ENCODE measurements around the gene LAMA2. TPM values are rescaled to one million over a fixed set of nuclear protein-coding genes. Genes with fewer than 3 reads are reported as not detected.

The LAMA2 gene
- total and polyA plus RNA-seq, 7 experiments from 2014 or later, result 0.02 to 0.59 (median 0.35) TPM; not detected in 4

GRCh38 chr6:128855581-128856085 lies 27.3 kb upstream of the LAMA2 start:
- Mint-ChIP-seq H3K36me3 (no peaks in the 10 kb centered on the region), H3K4me1 (no peaks in the 10 kb centered on the region), H3K4me3 (no peak overlapping the region), H3K9me3 (peaks cover 0 to 8% (median under 1%) of the 10 kb centered on the region in 11 donors), H3K27ac (no peak overlapping the region), H3K27me3 (peaks cover 0 to 7% (median 0%) of the 10 kb centered on the region in 5 donors)
- CTCF ChIA-PET, result no interaction called here
- no peaks in the 10 kb centered on the region for H3K27me3 ChIP-seq (ENCODE audit: control insufficient read depth in 2 of 2, insufficient read depth in 2 of 2, low read length in 2 of 2)
- H3K4me3 ChIP-seq (ENCODE audit: low read length), result no peak overlapping the region
- DNase-seq (no peak), ATAC-seq (no peak)
- intact Hi-C loops (cut with micrococcal nuclease), result no loop called here
- H3K36me3 ChIP-seq (ENCODE audit: control insufficient read depth in 2 of 3, insufficient read depth in 3 of 3, low read length in 3 of 3), result no peaks in the 10 kb centered on the region
- H3K9me3 ChIP-seq (ENCODE audit: control insufficient read depth in 2 of 3, low read length in 3 of 3), result no peaks in the 10 kb centered on the region
- no peak overlapping the region for H3K27ac ChIP-seq (ENCODE audit: low read depth, low read length)
- POLR2A ChIA-PET, result no interaction called here
- no peaks in the 10 kb centered on the region for H3K4me1 ChIP-seq (ENCODE audit: control insufficient read depth in 2 of 2, insufficient read depth in 2 of 2, low read length in 2 of 2)

- Histone ChIP-seq H3K4me1 (ENCODE audit: control insufficient read depth in 2 of 2, insufficient read depth in 2 of 2, low read length in 2 of 2) (no peaks in the 10 kb centered on the region), H3K27ac (ENCODE audit: low read depth, low read length) (no peak overlapping the region), H3K4me3 (ENCODE audit: low read length) (no peak overlapping the region), H3K9me3 (ENCODE audit: control insufficient read depth in 2 of 3, low read length in 3 of 3) (no peaks in the 10 kb centered on the region), H3K27me3 (ENCODE audit: control insufficient read depth in 2 of 2, insufficient read depth in 2 of 2, low read length in 2 of 2) (no peaks in the 10 kb centered on the region), H3K36me3 (ENCODE audit: control insufficient read depth in 2 of 3, insufficient read depth in 3 of 3, low read length in 3 of 3) (no peaks in the 10 kb centered on the region)
- Mint-ChIP-seq H3K4me1 (no peaks in the 10 kb centered on the region), H3K9me3 (peaks cover 0 to 24% (median 10%) of the 10 kb centered on the region in 11 donors), H3K27ac (no peak overlapping the region), H3K4me3 (no peak overlapping the region), H3K27me3 (peaks cover 0 to 12% (median 5%) of the 10 kb centered on the region in 5 donors), H3K36me3 (peaks cover 0 to 4% (median 0%) of the 10 kb centered on the region in 5 donors)
- ChIA-PET CTCF (no interaction called here), POLR2A (no interaction called here)
- ATAC-seq (no peak), DNase-seq (no peak)
- intact Hi-C loops (cut with micrococcal nuclease), result no loop called here
Measured at GRCh38 chr6:128857806-128858205, 25.1 kb upstream of the LAMA2 start.

DNA sequence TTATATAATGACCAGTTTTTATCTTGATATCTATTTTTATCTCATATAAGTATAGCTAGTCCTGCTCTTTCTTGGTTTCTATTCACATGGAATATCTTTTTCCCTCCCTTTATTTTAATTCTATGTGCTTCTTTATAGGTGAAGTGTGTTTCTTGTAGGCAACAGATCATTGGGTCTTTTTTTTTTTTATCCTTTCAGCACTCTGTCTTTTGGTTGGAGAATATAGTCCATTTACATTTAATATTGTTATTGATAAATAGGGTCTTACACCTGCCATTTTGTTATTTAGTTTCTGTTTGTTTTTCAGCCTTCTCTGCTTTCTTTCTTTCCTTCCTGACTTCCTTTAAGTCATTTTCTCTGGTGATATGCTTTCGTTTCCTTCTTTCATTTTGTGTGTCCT lies 22.2 kb upstream of the LAMA2 start:
- CTCF ChIA-PET, result no interaction called here
- no peaks in the 10 kb centered on the region for H3K4me1 ChIP-seq (ENCODE audit: control insufficient read depth in 2 of 2, insufficient read depth in 2 of 2, low read length in 2 of 2)
- Mint-ChIP-seq H3K36me3 (peaks cover 0 to 4% (median 0%) of the 10 kb centered on the region in 5 donors), H3K4me3 (no peak overlapping the region), H3K9me3 (peaks cover 0 to 24% (median 10%) of the 10 kb centered on the region in 11 donors), H3K4me1 (no peaks in the 10 kb centered on the region), H3K27me3 (peaks cover 2 to 18% (median 6%) of the 10 kb centered on the region in 5 donors), H3K27ac (no peak overlapping the region)
- POLR2A ChIA-PET, result no interaction called here
- H3K9me3 ChIP-seq (ENCODE audit: control insufficient read depth in 2 of 3, low read length in 3 of 3), result no peaks in the 10 kb centered on the region
- no peak overlapping the region for H3K4me3 ChIP-seq (ENCODE audit: low read length)
- ATAC-seq (no peak), DNase-seq (no peak)
- H3K27ac ChIP-seq (ENCODE audit: low read depth, low read length), result no peak overlapping the region
- intact Hi-C loops (cut with micrococcal nuclease), result no loop called here
- H3K27me3 ChIP-seq (ENCODE audit: control insufficient read depth in 2 of 2, insufficient read depth in 2 of 2, low read length in 2 of 2), result no peaks in the 10 kb centered on the region
- no peaks in the 10 kb centered on the region for H3K36me3 ChIP-seq (ENCODE audit: control insufficient read depth in 2 of 3, insufficient read depth in 3 of 3, low read length in 3 of 3)

DNA sequence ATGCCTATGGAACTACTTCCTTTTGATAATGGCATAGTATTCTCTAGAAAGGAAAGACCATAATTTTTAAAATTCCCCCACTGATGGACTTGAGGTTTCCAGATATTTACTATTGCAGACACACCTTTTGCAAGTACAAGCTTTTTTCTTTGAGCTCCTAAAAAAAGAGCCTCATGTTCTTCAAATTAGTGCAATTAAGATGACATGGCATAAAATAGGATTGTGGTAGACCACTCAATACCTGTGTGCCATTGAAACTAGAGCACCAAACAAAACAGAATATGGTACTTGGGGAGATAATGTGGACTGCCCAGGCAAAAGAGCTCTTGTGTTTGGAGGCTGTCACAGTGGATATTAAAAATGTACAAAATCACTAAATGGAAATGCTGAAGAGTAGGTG lies 19.0 kb upstream of the LAMA2 start:
- H3K36me3 ChIP-seq (ENCODE audit: control insufficient read depth in 2 of 3, insufficient read depth in 3 of 3, low read length in 3 of 3), result no peaks in the 10 kb centered on the region
- ChIA-PET POLR2A (no interaction called here), CTCF (no interaction called here)
- Mint-ChIP-seq H3K36me3 (peaks cover 0 to 4% (median 0%) of the 10 kb centered on the region in 5 donors), H3K27ac (no peak overlapping the region), H3K4me3 (no peak overlapping the region), H3K9me3 (peaks cover 0 to 24% (median 10%) of the 10 kb centered on the region in 11 donors), H3K27me3 (peaks cover 2 to 21% (median 14%) of the 10 kb centered on the region in 5 donors), H3K4me1 (no peaks in the 10 kb centered on the region)
- no peaks in the 10 kb centered on the region for H3K9me3 ChIP-seq (ENCODE audit: control insufficient read depth in 2 of 3, low read length in 3 of 3)
- no peak for ATAC-seq
- H3K4me3 ChIP-seq (ENCODE audit: low read length), result no peak overlapping the region
- intact Hi-C loops (cut with micrococcal nuclease), result no loop called here
- no peaks in the 10 kb centered on the region for H3K4me1 ChIP-seq (ENCODE audit: control insufficient read depth in 2 of 2, insufficient read depth in 2 of 2, low read length in 2 of 2)
- DNase-seq, result no peak
- H3K27me3 ChIP-seq (ENCODE audit: control insufficient read depth in 2 of 2, insufficient read depth in 2 of 2, low read length in 2 of 2), result no peaks in the 10 kb centered on the region
- H3K27ac ChIP-seq (ENCODE audit: low read depth, low read length), result no peak overlapping the region

- ChIA-PET POLR2A (no interaction called here), CTCF (no interaction called here)
- peaks cover under 1 to 21% (median 10%) of the 10 kb centered on the region in 5 donors for H3K27me3 Mint-ChIP-seq
- intact Hi-C loops (cut with micrococcal nuclease), result no loop called here
- H3K9me3 ChIP-seq (ENCODE audit: control insufficient read depth in 2 of 3, low read length in 3 of 3), result no peaks in the 10 kb centered on the region
- no peaks in the 10 kb centered on the region for H3K36me3 Mint-ChIP-seq
- DNase-seq, result no peak
- no peaks in the 10 kb centered on the region for H3K36me3 ChIP-seq (ENCODE audit: control insufficient read depth in 2 of 3, insufficient read depth in 3 of 3, low read length in 3 of 3)
- ATAC-seq, result no peak
- H3K27ac Mint-ChIP-seq, result no peak overlapping the region
- no peaks in the 10 kb centered on the region for H3K4me1 ChIP-seq (ENCODE audit: control insufficient read depth in 2 of 2, insufficient read depth in 2 of 2, low read length in 2 of 2)
- H3K27ac ChIP-seq (ENCODE audit: low read depth, low read length), result no peak overlapping the region
- no peak overlapping the region for H3K4me3 ChIP-seq (ENCODE audit: low read length)
- H3K4me1 Mint-ChIP-seq, result no peaks in the 10 kb centered on the region
- no peaks in the 10 kb centered on the region for H3K27me3 ChIP-seq (ENCODE audit: control insufficient read depth in 2 of 2, insufficient read depth in 2 of 2, low read length in 2 of 2)
- H3K9me3 Mint-ChIP-seq, result peaks cover 0 to 1% (median 0%) of the 10 kb centered on the region in 11 donors
- H3K4me3 Mint-ChIP-seq, result no peak overlapping the region
Measured at GRCh38 chr6:128870746-128871145, 12.2 kb upstream of the LAMA2 start.

GRCh38 chr6:128874863-128875262 lies 8.1 kb upstream of the LAMA2 start:
- no peaks in the 10 kb centered on the region for H3K36me3 ChIP-seq (ENCODE audit: control insufficient read depth in 2 of 3, insufficient read depth in 3 of 3, low read length in 3 of 3)
- ChIA-PET POLR2A (no interaction called here), CTCF (no interaction called here)
- H3K9me3 ChIP-seq (ENCODE audit: control insufficient read depth in 2 of 3, low read length in 3 of 3), result no peaks in the 10 kb centered on the region
- Mint-ChIP-seq H3K27me3 (peaks cover 0 to 23% (median 7%) of the 10 kb centered on the region in 5 donors), H3K36me3 (no peaks in the 10 kb centered on the region), H3K9me3 (peaks cover 0 to 1% (median 0%) of the 10 kb centered on the region in 11 donors), H3K27ac (no peak overlapping the region), H3K4me1 (no peaks in the 10 kb centered on the region), H3K4me3 (no peak overlapping the region)
- ATAC-seq (no peak), DNase-seq (no peak)
- no peaks in the 10 kb centered on the region for H3K27me3 ChIP-seq (ENCODE audit: control insufficient read depth in 2 of 2, insufficient read depth in 2 of 2, low read length in 2 of 2)
- H3K4me1 ChIP-seq (ENCODE audit: control insufficient read depth in 2 of 2, insufficient read depth in 2 of 2, low read length in 2 of 2), result no peaks in the 10 kb centered on the region
- no peak overlapping the region for H3K4me3 ChIP-seq (ENCODE audit: low read length)
- intact Hi-C loops (cut with micrococcal nuclease), result no loop called here
- H3K27ac ChIP-seq (ENCODE audit: low read depth, low read length), result no peak overlapping the region

GRCh38 chr6:128882560-128882959 lies 378 bp upstream of the LAMA2 start:
- Histone ChIP-seq H3K4me1 (ENCODE audit: control insufficient read depth in 2 of 2, insufficient read depth in 2 of 2, low read length in 2 of 2) (no peaks in the 10 kb centered on the region), H3K27ac (ENCODE audit: low read depth, low read length) (no peak overlapping the region), H3K4me3 (ENCODE audit: low read length) (no peak overlapping the region), H3K36me3 (ENCODE audit: control insufficient read depth in 2 of 3, insufficient read depth in 3 of 3, low read length in 3 of 3) (no peaks in the 10 kb centered on the region), H3K27me3 (ENCODE audit: control insufficient read depth in 2 of 2, insufficient read depth in 2 of 2, low read length in 2 of 2) (no peaks in the 10 kb centered on the region), H3K9me3 (ENCODE audit: control insufficient read depth in 2 of 3, low read length in 3 of 3) (no peaks in the 10 kb centered on the region)
- H3K9me3 Mint-ChIP-seq, result no peaks in the 10 kb centered on the region
- no peak overlapping the region for H3K27ac Mint-ChIP-seq
- H3K4me1 Mint-ChIP-seq, result peaks cover 0 to 13% (median 9%) of the 10 kb centered on the region in 7 donors
- ChIA-PET CTCF (no interaction called here), POLR2A (no interaction called here)
- peaks cover 27 to 49% (median 39%) of the 10 kb centered on the region in 5 donors for H3K27me3 Mint-ChIP-seq
- peak overlapping the region in 3 of 10 donors; percentile 6 to 57 (median 32) for H3K4me3 Mint-ChIP-seq
- no peaks in the 10 kb centered on the region for H3K36me3 Mint-ChIP-seq
- DNase-seq (no peak), ATAC-seq (no peak)
- intact Hi-C loops (cut with micrococcal nuclease), result no loop called here
